Astrocyte of the spinal cord (primary cell): ENCODE data around the gene DPH7.

Experiments
- DNase-seq: peaks from one replicate; pipeline ENCODE4 v3.0.0; 2011; ENCODE audit warnings: low read depth, low spot score
- H3K4me3 ChIP-seq: 2 replicates; pipeline ENCODE4 v1.5.1; 2011; ENCODE audit warnings: low read depth, mild to moderate bottlenecking, low read length, moderate library complexity
- in situ Hi-C: cut with HindIII; loops from 2 replicates; pipeline ENCODE4 v1.10.0; 2017; ENCODE audit warnings: low sequenced_read_pairs
- TF ChIP-seq, protein P1 (sequence below): IDR thresholded peaks from 2 replicates; pipeline ENCODE4 v1.5.1; 2012; ENCODE audit warnings: low read depth, mild to moderate bottlenecking, low read length, inconsistent platforms

The DPH7 gene

DNA sequence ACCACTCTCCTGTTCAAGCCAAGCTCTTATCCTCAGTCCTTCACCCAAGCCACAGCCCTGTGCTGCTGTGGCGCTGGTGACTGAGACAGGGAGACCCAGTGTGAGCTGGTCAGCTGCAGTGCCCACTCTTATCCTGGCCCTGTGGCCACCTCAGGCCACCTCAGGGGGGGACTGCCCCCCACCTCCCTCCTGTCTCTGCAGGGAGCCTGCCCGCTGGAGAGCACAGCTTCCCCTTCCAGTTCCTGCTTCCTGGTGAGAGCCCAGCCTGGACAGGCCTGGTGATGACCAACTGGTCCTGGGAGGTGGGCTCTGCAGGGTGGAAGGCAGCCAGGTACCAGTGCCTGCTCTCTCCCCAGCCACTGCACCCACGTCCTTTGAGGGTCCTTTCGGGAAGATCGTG lies 34.5 kb upstream of the DPH7 start:
- TF ChIP-seq, protein P1, sequence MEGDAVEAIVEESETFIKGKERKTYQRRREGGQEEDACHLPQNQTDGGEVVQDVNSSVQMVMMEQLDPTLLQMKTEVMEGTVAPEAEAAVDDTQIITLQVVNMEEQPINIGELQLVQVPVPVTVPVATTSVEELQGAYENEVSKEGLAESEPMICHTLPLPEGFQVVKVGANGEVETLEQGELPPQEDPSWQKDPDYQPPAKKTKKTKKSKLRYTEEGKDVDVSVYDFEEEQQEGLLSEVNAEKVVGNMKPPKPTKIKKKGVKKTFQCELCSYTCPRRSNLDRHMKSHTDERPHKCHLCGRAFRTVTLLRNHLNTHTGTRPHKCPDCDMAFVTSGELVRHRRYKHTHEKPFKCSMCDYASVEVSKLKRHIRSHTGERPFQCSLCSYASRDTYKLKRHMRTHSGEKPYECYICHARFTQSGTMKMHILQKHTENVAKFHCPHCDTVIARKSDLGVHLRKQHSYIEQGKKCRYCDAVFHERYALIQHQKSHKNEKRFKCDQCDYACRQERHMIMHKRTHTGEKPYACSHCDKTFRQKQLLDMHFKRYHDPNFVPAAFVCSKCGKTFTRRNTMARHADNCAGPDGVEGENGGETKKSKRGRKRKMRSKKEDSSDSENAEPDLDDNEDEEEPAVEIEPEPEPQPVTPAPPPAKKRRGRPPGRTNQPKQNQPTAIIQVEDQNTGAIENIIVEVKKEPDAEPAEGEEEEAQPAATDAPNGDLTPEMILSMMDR = no peak
- DNase-seq = no peak
- in situ Hi-C loops = no loop called here
- no peak overlapping the region for H3K4me3 ChIP-seq

DNA sequence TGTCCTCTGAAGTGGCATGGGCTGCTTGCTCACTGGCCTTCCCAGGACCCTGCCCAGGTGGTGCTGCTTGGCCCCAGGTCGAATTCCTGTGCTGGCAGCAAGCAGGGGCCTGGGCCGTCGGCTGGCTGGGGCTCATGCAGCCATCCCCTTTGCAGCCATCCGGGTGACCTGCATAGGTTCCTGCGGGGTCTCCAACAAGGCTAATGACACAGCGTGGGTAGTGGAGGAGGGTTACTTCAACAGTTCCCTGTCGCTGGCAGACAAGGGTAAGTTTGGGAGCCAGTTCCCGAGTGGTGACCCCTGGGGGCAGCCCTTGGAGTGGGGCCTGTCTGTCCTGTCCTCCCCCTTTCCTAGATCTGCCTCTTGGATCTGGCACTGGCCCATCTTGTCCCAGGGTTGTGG lies 34.0 kb upstream of the DPH7 start:
- H3K4me3 ChIP-seq = no peak overlapping the region
- in situ Hi-C loops = no loop called here
- TF ChIP-seq, protein P1 = no peak
- no peak for DNase-seq

DNA sequence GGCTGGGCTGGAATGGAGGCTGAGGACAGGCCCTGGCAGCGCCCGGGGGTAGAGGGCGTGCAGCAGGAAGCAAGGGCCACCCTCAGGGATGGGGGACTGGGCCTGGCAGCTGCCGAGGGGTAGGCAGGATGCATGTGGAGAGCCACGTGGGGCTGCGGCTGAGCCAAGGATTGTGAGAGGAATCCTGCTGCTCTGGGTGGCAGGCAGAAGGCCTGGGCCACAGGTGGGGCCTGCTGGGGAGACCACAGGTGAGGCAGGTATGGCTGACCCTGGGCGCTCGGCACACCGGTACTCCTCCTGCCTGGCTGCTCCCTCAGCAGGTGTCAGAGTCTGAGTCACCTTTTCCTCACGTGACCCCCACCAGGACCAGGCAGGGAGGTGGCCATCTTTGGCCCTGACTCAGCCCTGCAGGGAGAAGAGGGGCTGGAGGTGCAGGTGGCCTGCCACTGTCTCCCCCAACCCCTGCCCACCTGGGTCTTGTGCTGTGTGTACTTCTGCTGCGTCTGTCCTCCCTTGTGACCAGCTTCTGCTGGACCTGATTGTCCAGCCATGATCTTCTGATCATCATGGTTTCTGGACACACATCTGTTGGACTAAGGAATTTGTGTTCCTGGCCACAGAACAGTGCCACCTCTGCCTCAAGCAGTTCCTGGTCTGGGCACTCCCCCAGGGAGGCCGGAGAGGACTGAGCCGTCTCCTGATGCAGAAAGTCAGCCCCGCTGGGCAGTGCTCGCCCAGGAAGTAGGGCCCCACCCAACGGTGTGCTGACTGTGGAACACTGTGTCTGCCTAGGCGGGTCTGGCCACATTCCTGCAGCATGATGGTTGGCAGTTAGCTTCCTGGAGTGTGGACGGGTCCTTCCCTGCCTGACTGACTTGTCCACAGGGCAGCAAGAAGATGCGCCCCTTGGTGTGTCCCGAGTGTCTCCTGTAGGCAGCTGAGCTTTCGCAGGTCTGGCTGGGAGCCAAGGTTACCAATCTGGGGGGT lies 33.2 kb upstream of the DPH7 start:
- in situ Hi-C loops = no loop called here
- peak; percentile 70 for DNase-seq
- no peak overlapping the region for H3K4me3 ChIP-seq
- TF ChIP-seq, protein P1 = no peak

DNA sequence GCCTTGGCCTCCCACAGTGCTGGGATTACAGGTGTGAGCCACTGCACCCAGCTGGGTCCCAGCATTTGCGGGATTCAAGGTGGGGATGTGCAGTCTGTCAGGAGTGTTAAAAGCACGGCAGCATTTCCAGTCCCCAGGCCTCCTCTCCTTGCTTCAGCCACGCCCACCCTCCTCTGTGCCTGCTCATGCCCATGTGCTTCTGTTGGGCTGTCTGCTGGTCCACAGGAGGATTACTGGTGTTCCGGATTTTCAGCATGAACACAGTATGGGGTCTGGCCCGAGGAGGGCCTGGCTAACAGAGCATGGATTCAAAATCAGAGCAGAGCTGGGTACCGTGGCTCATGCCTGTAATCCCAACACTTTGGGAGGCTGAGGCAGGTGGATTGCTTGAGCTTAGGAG lies 32.2 kb upstream of the DPH7 start:
- TF ChIP-seq, protein P1 = no peak

DNA sequence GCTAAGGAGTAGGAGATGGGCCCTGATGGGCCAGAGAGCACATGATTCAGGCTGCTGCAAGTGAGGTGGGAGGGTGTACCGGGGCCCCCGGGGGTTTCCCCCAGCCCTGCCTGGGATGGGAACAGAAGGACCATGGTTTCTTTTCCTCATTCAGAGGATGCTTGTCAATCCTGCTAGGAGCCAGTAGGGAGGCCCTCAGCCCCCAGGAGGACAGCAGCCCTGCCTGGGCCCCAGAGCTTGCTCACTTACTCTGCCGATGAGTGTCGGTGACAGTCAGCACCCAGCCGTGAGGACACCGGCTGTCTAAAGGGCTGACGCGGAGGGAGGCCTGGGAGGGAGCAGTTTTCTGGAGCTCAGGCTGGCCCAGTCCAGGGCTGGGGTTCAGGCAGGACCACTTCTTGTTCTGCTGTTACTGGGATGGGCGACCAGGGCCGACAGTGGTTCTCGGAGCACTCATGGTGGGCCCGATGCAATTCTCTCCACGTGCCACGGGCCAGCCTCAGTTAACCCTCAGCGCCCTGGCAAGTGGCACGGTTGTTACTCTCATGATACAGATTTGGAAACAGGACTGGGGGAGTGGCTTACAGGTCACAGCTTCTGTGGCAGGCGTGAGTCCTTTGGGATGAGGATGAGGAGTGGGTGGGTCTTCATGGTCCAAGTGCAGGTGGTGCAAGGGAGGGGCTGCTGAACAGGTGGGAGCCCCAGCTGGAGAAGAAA lies 28.6 kb upstream of the DPH7 start:
- H3K4me3 ChIP-seq = no peak overlapping the region
- DNase-seq = no peak
- in situ Hi-C loops = no loop called here
- TF ChIP-seq, protein P1 = no peak

More for the DNA sequence above, 32.2 kb upstream of the DPH7 start:
- in situ Hi-C loops = no loop called here
- DNase-seq = no peak
- no peak overlapping the region for H3K4me3 ChIP-seq

DNA sequence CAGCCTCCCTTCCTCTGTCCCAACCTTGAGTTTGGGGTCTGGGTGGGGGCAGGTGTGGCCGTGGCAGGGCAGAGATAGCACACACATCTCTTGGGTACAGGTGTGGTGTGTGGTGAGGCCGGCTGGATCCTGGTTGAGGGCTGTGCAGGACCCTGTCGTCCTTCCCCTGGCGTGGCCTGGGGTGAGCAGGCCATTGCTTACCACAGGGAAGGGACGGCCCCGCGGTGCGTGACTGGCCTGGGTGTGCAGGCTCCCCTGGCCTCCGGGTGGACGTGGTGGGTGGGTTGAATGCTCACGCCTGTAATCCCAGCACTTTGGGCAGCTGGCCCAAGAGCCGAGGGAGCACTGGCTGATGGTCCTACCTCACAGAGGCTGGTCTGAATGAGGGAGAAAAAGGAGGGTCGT lies 28.0 kb upstream of the DPH7 start:
- TF ChIP-seq, protein P1 = no peak
- in situ Hi-C loops = no loop called here
- H3K4me3 ChIP-seq = peak overlapping the region; percentile 44
- DNase-seq = no peak
